SKM-1 (cell line): ENCODE data around the gene SLC9A9.

ENCODE experiments used
- DNase-seq: peaks from one replicate; lab custom pipeline; 2025; ENCODE audit not compliant: unreplicated experiment; lab: John Stamatoyannopoulos, UW

Gene SLC9A9

GRCh38 chr3:143265501-143266070, 582.7 kb downstream of the SLC9A9 start:
- no peak for DNase-seq

- no peak for DNase-seq
These were observed 584.3 kb downstream of the SLC9A9 start for GRCh38 chr3:143263852-143264513.

- no peak for DNase-seq
These were observed 586.4 kb downstream of the SLC9A9 start for GRCh38 chr3:143261848-143262247.

GRCh38 chr3:143258692-143259091, 589.6 kb downstream of the SLC9A9 start:
- DNase-seq, result no peak

GRCh38 chr3:143256416-143256815, 591.9 kb downstream of the SLC9A9 start:
- DNase-seq, result no peak

GRCh38 chr3:143255739-143256138, 592.5 kb downstream of the SLC9A9 start:
- no peak for DNase-seq

- DNase-seq, result no peak
These were observed 595.3 kb downstream of the SLC9A9 start for GRCh38 chr3:143252931-143253330.

- DNase-seq, result no peak
These were observed 599.3 kb downstream of the SLC9A9 start for GRCh38 chr3:143249014-143249413.

- no peak for DNase-seq
These were observed 601.2 kb downstream of the SLC9A9 start for GRCh38 chr3:143247073-143247472.

- DNase-seq, result no peak
These were observed 602.6 kb downstream of the SLC9A9 start for GRCh38 chr3:143245692-143246091.

GRCh38 chr3:143244516-143245063, 603.7 kb downstream of the SLC9A9 start:
- no peak for DNase-seq

- DNase-seq, result no peak
These were observed 604.6 kb downstream of the SLC9A9 start for GRCh38 chr3:143243686-143244085.

- no peak for DNase-seq
These were observed 605.6 kb downstream of the SLC9A9 start for GRCh38 chr3:143242691-143243090.

- DNase-seq, result no peak
These were observed 606.2 kb downstream of the SLC9A9 start for GRCh38 chr3:143242101-143242500.

GRCh38 chr3:143241481-143241951, 606.8 kb downstream of the SLC9A9 start:
- no peak for DNase-seq

GRCh38 chr3:143240886-143241285, 607.4 kb downstream of the SLC9A9 start:
- no peak for DNase-seq

- no peak for DNase-seq
These were observed 609.2 kb downstream of the SLC9A9 start for GRCh38 chr3:143239031-143239430.

- DNase-seq, result no peak
These were observed 611.1 kb downstream of the SLC9A9 start for GRCh38 chr3:143237077-143237627.

GRCh38 chr3:143236226-143236964, 611.9 kb downstream of the SLC9A9 start:
- no peak for DNase-seq

GRCh38 chr3:143235614-143236204, 612.6 kb downstream of the SLC9A9 start:
- DNase-seq, result no peak

GRCh38 chr3:143234526-143234925, 613.7 kb downstream of the SLC9A9 start:
- no peak for DNase-seq
